ENCODE measurements around the gene PGAP3.
A peak's percentile ranks its signal among the peaks of the same experiment; 100 is the strongest.

Gene PGAP3

GRCh38 chr17:39639043-39639442 lies 48.8 kb downstream of the PGAP3 start:
- no peak for DNase-seq (ENCODE audit: low read depth)

- no peak for DNase-seq (ENCODE audit: low read depth)
These were observed 49.5 kb downstream of the PGAP3 start for GRCh38 chr17:39638317-39638716.

- peak; percentile 82 for DNase-seq (ENCODE audit: low read depth)
These were observed 50.7 kb downstream of the PGAP3 start, which contains the start of gene STARD3 for GRCh38 chr17:39636927-39637736. Gene STARD3 (plus strand): TSS chr17:39637144. CDS start chr17:39653532, 16,388 bp downstream.

- no peak for DNase-seq (ENCODE audit: low read depth)
These were observed 51.3 kb downstream of the PGAP3 start for GRCh38 chr17:39636587-39636926.

- DNase-seq (ENCODE audit: low read depth), result no peak
These were observed 52.2 kb downstream of the PGAP3 start for GRCh38 chr17:39635614-39636176.

- DNase-seq (ENCODE audit: low read depth), result no peak
These were observed 53.4 kb downstream of the PGAP3 start for GRCh38 chr17:39634384-39634871.

GRCh38 chr17:39633570-39634183 lies 54.2 kb downstream of the PGAP3 start:
- DNase-seq (ENCODE audit: low read depth), result no peak

GRCh38 chr17:39632153-39632941 lies 55.5 kb downstream of the PGAP3 start:
- no peak for DNase-seq (ENCODE audit: low read depth)

GRCh38 chr17:39631403-39631802 lies 56.5 kb downstream of the PGAP3 start:
- DNase-seq (ENCODE audit: low read depth), result no peak

- DNase-seq (ENCODE audit: low read depth), result no peak
These were observed 58.0 kb downstream of the PGAP3 start for GRCh38 chr17:39629898-39630297.

GRCh38 chr17:39629494-39629880 lies 58.4 kb downstream of the PGAP3 start:
- DNase-seq (ENCODE audit: low read depth), result no peak

- no peak for DNase-seq (ENCODE audit: low read depth)
These were observed 59.0 kb downstream of the PGAP3 start for GRCh38 chr17:39628655-39629493.

- no peak for DNase-seq (ENCODE audit: low read depth)
These were observed 59.9 kb downstream of the PGAP3 start for GRCh38 chr17:39627712-39628516.

GRCh38 chr17:39627047-39627711 lies 60.7 kb downstream of the PGAP3 start:
- no peak for DNase-seq (ENCODE audit: low read depth)

GRCh38 chr17:39626171-39627046 lies 61.4 kb downstream of the PGAP3 start, which contains the start of gene PPP1R1B:
Gene PPP1R1B (plus strand): TSS chr17:39626952. CDS start chr17:39627393, 441 bp downstream.
- no peak for DNase-seq (ENCODE audit: low read depth)

- DNase-seq (ENCODE audit: low read depth), result no peak
These were observed 62.6 kb downstream of the PGAP3 start for GRCh38 chr17:39625198-39625785.

GRCh38 chr17:39624313-39624712 lies 63.5 kb downstream of the PGAP3 start:
- DNase-seq (ENCODE audit: low read depth), result no peak

GRCh38 chr17:39623356-39623950 lies 64.4 kb downstream of the PGAP3 start:
- DNase-seq (ENCODE audit: low read depth), result peak; percentile 73
